Upper lobe of left lung (tissue), 6 donors: ENCODE data around the gene TOMM20L. TPM values are rescaled to one million over a fixed set of nuclear protein-coding genes. Genes with fewer than 3 reads are reported as not detected.

ENCODE experiments used
- ATAC-seq, 2 donors: fragments of 200-7000 bp; cut with Tn5 transposase; one replicate each; pipeline ENCODE4 v1.9.1; 2022; ENCODE audit warnings: mild to moderate bottlenecking in 2 of 2, moderate library complexity in 2 of 2; ENCODE audit not compliant: low FRiP score in 2 of 2
- DNase-seq, 2 donors: peaks; one replicate each; pipeline ENCODE4 v3.0.0-alpha.2; 2019 to 2020
- H3K27ac ChIP-seq, 4 donors: fragments of 200-600 bp; sonication (generic); one replicate each; pipeline ENCODE4 v1.5.1; 2016 to 2019
- H3K27me3 ChIP-seq, 4 donors: fragments of 200-600 bp; sonication (generic); one replicate each; pipeline ENCODE4 v1.5.1; 2017 to 2019
- H3K36me3 ChIP-seq, 4 donors: fragments of 200-600 bp; sonication (generic); one replicate each; pipeline ENCODE4 v1.5.1; 2016 to 2019
- H3K4me1 ChIP-seq, 4 donors: fragments of 200-600 bp; sonication (generic); one replicate each; pipeline ENCODE4 v1.5.1; 2018 to 2019
- H3K4me3 ChIP-seq, 4 donors: fragments of 200-600 bp; sonication (generic); one replicate each; pipeline ENCODE4 v1.5.1; 2017 to 2019; ENCODE audit warnings: mild to moderate bottlenecking in 2 of 4, moderate library complexity in 1 of 4
- H3K9me3 ChIP-seq, 4 donors: fragments of 200-600 bp; sonication (generic); one replicate each; pipeline ENCODE4 v1.5.1; 2018 to 2019
- EP300 ChIP-seq, 4 donors: sonication (generic); formaldehyde crosslinking; IDR thresholded peaks; one replicate each; pipeline ENCODE4 v1.5.1; 2017; ENCODE audit warnings: antibody characterized with exemption in 4 of 4, control low read depth in 2 of 4
- POLR2A ChIP-seq, 4 donors: fragments of 450-650 bp; IDR thresholded peaks; one replicate each; pipeline ENCODE4 v1.5.1; 2016 to 2017; ENCODE audit warnings: antibody characterized with exemption in 4 of 4, mild to moderate bottlenecking in 2 of 4
- POLR2AphosphoS5 ChIP-seq, 2 donors: sonication (generic); formaldehyde crosslinking; IDR thresholded peaks; one replicate each; pipeline ENCODE4 v1.5.1; 2017; ENCODE audit warnings: antibody characterized with exemption in 2 of 2
- WGBS, 2 donors: methylation state at CpG; one replicate each; pipeline ENCODE4 v1.1.5; 2017 to 2018; 5-methylcytosine and 5-hydroxymethylcytosine counted together
- total RNA-seq, 6 donors: library from RNA; depleted of rRNA in 4 of 6; stranded (reverse); fragments of >200 nt in 4 of 6; gene quantifications; one replicate each; pipeline versions ENCODE4 v1.1.0 to v1.2.1, GENCODE V29; 2016 to 2021
- TF ChIP-seq, protein P1 (sequence below), 6 experiments: fragments of 450-650 bp in 4 of 6; fragments of 200-600 bp in 2 of 6; sonication (generic) in 2 of 6; IDR thresholded peaks; one replicate each; pipeline ENCODE4 v1.5.1; 2016 to 2019; ENCODE audit warnings: antibody characterized with exemption in 6 of 6
- donor health status: DM: no; HTN: no; CAD: no; lungs with moderate emphysema.
- donor health status: DM: no; HTN: yes; CAD: no; lungs with severe emphysema.

TOMM20L gene
- total RNA-seq, 6 donors from 2014 or later, result 1.3 TPM; not detected in 5

DNA sequence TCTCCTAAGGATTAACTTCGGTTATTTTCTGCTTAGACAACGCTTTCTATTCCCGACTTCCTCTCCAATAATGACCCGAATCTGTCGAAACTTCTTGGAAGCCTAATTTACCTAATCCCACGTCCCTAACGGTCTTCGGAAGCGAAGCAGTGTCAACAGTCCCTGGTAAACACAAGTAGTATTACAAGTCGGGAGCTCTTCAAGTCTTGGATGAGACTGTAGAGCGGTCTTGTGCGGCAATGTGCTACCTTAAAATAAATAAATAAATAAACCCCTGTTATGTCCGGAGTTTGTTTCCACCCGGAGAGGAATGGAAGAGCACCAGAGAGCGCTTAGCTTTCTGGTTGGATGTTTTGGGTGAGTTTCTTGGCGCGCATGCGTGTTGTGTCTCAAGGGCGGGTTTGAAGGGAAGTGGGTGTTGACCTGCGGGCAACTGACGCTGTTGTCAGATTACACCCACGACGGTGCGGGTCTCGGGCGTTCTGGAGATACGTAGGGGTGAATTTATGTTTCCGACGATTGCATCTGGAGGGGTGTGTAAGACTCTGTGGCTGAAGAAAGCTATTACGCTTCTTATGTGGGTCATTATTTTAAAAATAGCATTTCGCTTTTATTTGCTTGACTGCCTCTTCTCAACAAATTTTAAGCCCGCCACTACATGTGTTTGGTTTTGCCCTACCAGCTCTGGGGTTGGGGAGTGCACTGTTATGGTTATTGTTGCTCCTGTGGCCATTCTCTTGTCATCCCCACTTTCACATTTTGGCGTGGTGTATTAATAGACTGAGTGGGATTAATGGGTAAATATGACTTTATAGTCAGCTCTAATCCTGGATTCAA, 31.8 kb downstream of the TOMM20L start, which contains the start of the genes KIAA0586 and TIMM9:
TSS of gene KIAA0586 (plus strand) at position 439 of the 837 bp plus-strand sequence. CDS start 546 bp downstream, outside the sequence.
TSS of gene TIMM9 (minus strand) at position 251 of the 837 bp plus-strand sequence. CDS start 15,586 bp downstream, outside the sequence.
- 1% methylated on average over 27 to 33 of the region's 33 CpGs for WGBS, 2 donors
- TF ChIP-seq EP300 (IDR thresholded peaks at IDR 0.05), result no peak
- peak in 3 of 4 donors; percentile 64 to 85 (median 84) for TF ChIP-seq POLR2A (IDR thresholded peaks at IDR 0.05)
- peak; percentile 76 to 91 for TF ChIP-seq POLR2AphosphoS5 (IDR thresholded peaks at IDR 0.05)
- TF ChIP-seq, protein P1, sequence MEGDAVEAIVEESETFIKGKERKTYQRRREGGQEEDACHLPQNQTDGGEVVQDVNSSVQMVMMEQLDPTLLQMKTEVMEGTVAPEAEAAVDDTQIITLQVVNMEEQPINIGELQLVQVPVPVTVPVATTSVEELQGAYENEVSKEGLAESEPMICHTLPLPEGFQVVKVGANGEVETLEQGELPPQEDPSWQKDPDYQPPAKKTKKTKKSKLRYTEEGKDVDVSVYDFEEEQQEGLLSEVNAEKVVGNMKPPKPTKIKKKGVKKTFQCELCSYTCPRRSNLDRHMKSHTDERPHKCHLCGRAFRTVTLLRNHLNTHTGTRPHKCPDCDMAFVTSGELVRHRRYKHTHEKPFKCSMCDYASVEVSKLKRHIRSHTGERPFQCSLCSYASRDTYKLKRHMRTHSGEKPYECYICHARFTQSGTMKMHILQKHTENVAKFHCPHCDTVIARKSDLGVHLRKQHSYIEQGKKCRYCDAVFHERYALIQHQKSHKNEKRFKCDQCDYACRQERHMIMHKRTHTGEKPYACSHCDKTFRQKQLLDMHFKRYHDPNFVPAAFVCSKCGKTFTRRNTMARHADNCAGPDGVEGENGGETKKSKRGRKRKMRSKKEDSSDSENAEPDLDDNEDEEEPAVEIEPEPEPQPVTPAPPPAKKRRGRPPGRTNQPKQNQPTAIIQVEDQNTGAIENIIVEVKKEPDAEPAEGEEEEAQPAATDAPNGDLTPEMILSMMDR (IDR thresholded peaks at IDR 0.05), result peak in 2 of 6 experiments; percentile 1 to 7
- Histone ChIP-seq H3K4me3 (peak within 1 kb of the TSS; percentile 80 to 91 (median 87)), H3K27me3 (no peaks in the 10 kb centered on the region), H3K27ac (peak within 1 kb of the TSS; percentile 88 to 98 (median 92)), H3K36me3 (peaks cover 0 to 28% (median 4%) of the 10 kb centered on the region in 4 donors), H3K4me1 (peaks cover 19 to 29% (median 21%) of the 10 kb centered on the region in 4 donors), H3K9me3 (no peaks in the 10 kb centered on the region)
- DNase-seq (peak in 1 of 2 donors; percentile 95), ATAC-seq (peak; percentile 98)

- Histone ChIP-seq H3K4me1 (peaks cover 19 to 29% (median 21%) of the 10 kb centered on the region in 4 donors), H3K27ac (peak overlapping the region; percentile 88 to 98 (median 92)), H3K4me3 (peak overlapping the region; percentile 63 to 87 (median 84)), H3K9me3 (no peaks in the 10 kb centered on the region), H3K36me3 (peaks cover 0 to 28% (median 4%) of the 10 kb centered on the region in 4 donors), H3K27me3 (no peaks in the 10 kb centered on the region)
- DNase-seq (no peak), ATAC-seq (peak in 1 of 2 donors; percentile 63)
- 0 to 1% methylated on average over 10 of the region's 10 CpGs for WGBS, 2 donors
- TF ChIP-seq, protein P1 (IDR thresholded peaks at IDR 0.05), result no peak
- TF ChIP-seq EP300 (IDR thresholded peaks at IDR 0.05) (no peak), POLR2AphosphoS5 (IDR thresholded peaks at IDR 0.05) (no peak), POLR2A (IDR thresholded peaks at IDR 0.05) (no peak)
Measured at GRCh38 chr14:58428118-58428683, 32.5 kb downstream of the TOMM20L start.

GRCh38 chr14:58430156-58430555, 34.4 kb downstream of the TOMM20L start:
- Histone ChIP-seq H3K27me3 (no peaks in the 10 kb centered on the region), H3K36me3 (peaks cover 0 to 44% (median 7%) of the 10 kb centered on the region in 4 donors), H3K4me1 (peaks cover 19 to 29% (median 21%) of the 10 kb centered on the region in 4 donors), H3K4me3 (no peak overlapping the region), H3K27ac (no peak overlapping the region), H3K9me3 (no peaks in the 10 kb centered on the region)
- DNase-seq, result no peak
- ATAC-seq, result no peak
- TF ChIP-seq, protein P1 (IDR thresholded peaks at IDR 0.05), result no peak
- TF ChIP-seq POLR2AphosphoS5 (IDR thresholded peaks at IDR 0.05), result no peak
- TF ChIP-seq POLR2A (IDR thresholded peaks at IDR 0.05), result no peak
- TF ChIP-seq EP300 (IDR thresholded peaks at IDR 0.05), result no peak
- WGBS, 2 donors, result 76 to 86% methylated on average over 1 of the region's 1 CpG

GRCh38 chr14:58439476-58439875, 43.7 kb downstream of the TOMM20L start:
- Histone ChIP-seq H3K27me3 (no peaks in the 10 kb centered on the region), H3K4me3 (no peak overlapping the region), H3K27ac (no peak overlapping the region), H3K9me3 (no peaks in the 10 kb centered on the region), H3K4me1 (no peaks in the 10 kb centered on the region), H3K36me3 (peaks cover 5 to 57% (median 24%) of the 10 kb centered on the region in 4 donors)
- DNase-seq, result no peak
- TF ChIP-seq POLR2A (IDR thresholded peaks at IDR 0.05) (no peak), EP300 (IDR thresholded peaks at IDR 0.05) (no peak), POLR2AphosphoS5 (IDR thresholded peaks at IDR 0.05) (no peak)
- TF ChIP-seq, protein P1 (IDR thresholded peaks at IDR 0.05), result no peak
- no peak for ATAC-seq
- WGBS, 2 donors, result 61 to 70% methylated on average over 5 of the region's 5 CpGs
